Smooth muscle cell (in vitro differentiated cells): ENCODE measurements around the gene IGSF1. TPM values are rescaled to one million over a fixed set of nuclear protein-coding genes. Genes with fewer than 3 reads are reported as not detected.

ENCODE experiments used
- DNase-seq: peaks from one replicate; lab custom pipeline; 2025; ENCODE audit not compliant: unreplicated experiment; lab: John Stamatoyannopoulos, UW
- H2AFZ ChIP-seq: fragments of 200-600 bp; sonication (generic); 2 replicates; pipeline ENCODE4 v1.6.0; 2016; ENCODE audit warnings: antibody characterized with exemption, low read depth, mild to moderate bottlenecking
- H3F3A ChIP-seq: fragments of 200-600 bp; sonication (generic); 2 replicates; pipeline ENCODE4 v1.6.0; 2017; ENCODE audit warnings: antibody characterized with exemption, low read depth
- H3K27ac ChIP-seq: fragments of 200-600 bp; sonication (generic); 2 replicates; pipeline ENCODE4 v1.5.1; 2016; ENCODE audit warnings: low read depth, mild to moderate bottlenecking
- H3K27me3 ChIP-seq: fragments of 200-600 bp; sonication (generic); 2 replicates; pipeline ENCODE4 v1.6.1; 2016; ENCODE audit warnings: low read depth, mild to moderate bottlenecking
- H3K36me3 ChIP-seq: fragments of 200-600 bp; sonication (generic); 2 replicates; pipeline ENCODE4 v1.5.1; 2016; ENCODE audit warnings: low read depth
- H3K4me1 ChIP-seq: fragments of 200-600 bp; sonication (generic); 2 replicates; pipeline ENCODE4 v1.5.1; 2016; ENCODE audit warnings: low read depth
- H3K4me2 ChIP-seq: fragments of 200-600 bp; sonication (generic); 2 replicates; pipeline ENCODE4 v1.6.0; 2016; ENCODE audit warnings: mild to moderate bottlenecking
- H3K4me3 ChIP-seq: fragments of 200-600 bp; sonication (generic); 2 replicates; pipeline ENCODE4 v1.5.1; 2016; ENCODE audit warnings: mild to moderate bottlenecking
- H3K79me2 ChIP-seq: fragments of 200-600 bp; sonication (generic); 2 replicates; pipeline ENCODE4 v1.6.0; 2016; ENCODE audit warnings: low read depth, mild to moderate bottlenecking
- H3K9ac ChIP-seq: fragments of 200-600 bp; sonication (generic); 2 replicates; pipeline ENCODE4 v1.6.0; 2016; ENCODE audit warnings: low read depth
- H3K9me3 ChIP-seq: fragments of 200-600 bp; sonication (generic); replicated peaks from 2 replicates; pipeline ENCODE4 v1.5.1; 2016; ENCODE audit warnings: low read depth
- H4K20me1 ChIP-seq: fragments of 200-600 bp; sonication (generic); 2 replicates; pipeline ENCODE4 v1.6.0; 2016; ENCODE audit warnings: low read depth
- WGBS: methylation state at CpG from one replicate; pipeline ENCODE4 v1.1.7; 2016; ENCODE audit warnings: low lambda C conversion rate; 5-methylcytosine and 5-hydroxymethylcytosine counted together
- polyA plus RNA-seq: library from polyadenylated mRNA; unstranded; fragments of >200 nt; fragmentation: Nextera tagmentation; extraction: Ambion mirVana; gene quantifications from 2 replicates; pipeline ENCODE4 v1.2.1, GENCODE V29; 2016
- total RNA-seq: library from RNA; depleted of rRNA; stranded (reverse); fragments of >200 nt; gene quantifications from 2 replicates; pipeline ENCODE4 v1.2.3, GENCODE V29; 2014
- TF ChIP-seq, protein P1 (sequence below): fragments of 200-600 bp; sonication (generic); IDR thresholded peaks from 2 replicates; pipeline ENCODE4 v1.5.1; 2017; ENCODE audit warnings: borderline replicate concordance, mild to moderate bottlenecking, antibody characterized with exemption; ENCODE audit not compliant: insufficient read depth, poor library complexity, severe bottlenecking

Gene IGSF1
- total and polyA plus RNA-seq, 2 experiments from 2014 or later = 1.1 TPM

DNA sequence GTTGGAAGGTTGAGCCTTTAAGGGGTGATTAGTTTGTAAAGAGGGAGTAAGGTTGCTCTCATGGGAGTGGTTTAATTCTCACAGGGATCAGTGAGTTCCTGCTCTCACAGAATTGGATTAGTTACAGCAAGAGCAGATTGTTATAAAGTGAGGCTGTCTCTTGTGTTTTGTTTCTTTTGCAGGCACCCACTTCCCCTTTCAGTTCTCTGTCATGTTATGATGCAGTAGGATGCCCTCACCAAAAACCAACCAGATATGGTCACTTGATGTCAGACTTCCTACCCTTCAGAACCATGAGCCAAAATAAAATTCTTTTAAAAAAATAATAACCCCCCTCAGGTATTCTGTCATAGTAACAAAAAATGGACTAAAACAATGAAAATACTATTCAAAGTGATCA is 19.9 kb upstream of the IGSF1 start:
- no peak for DNase-seq
- no peaks in the 10 kb centered on the region for H3K27me3 ChIP-seq
- no peak overlapping the region for H3K4me2 ChIP-seq
- H3K4me1 ChIP-seq = no peaks in the 10 kb centered on the region
- no peaks in the 10 kb centered on the region for H3F3A ChIP-seq
- no peak overlapping the region for H3K4me3 ChIP-seq
- H3K9ac ChIP-seq = no peak overlapping the region
- TF ChIP-seq, protein P1, sequence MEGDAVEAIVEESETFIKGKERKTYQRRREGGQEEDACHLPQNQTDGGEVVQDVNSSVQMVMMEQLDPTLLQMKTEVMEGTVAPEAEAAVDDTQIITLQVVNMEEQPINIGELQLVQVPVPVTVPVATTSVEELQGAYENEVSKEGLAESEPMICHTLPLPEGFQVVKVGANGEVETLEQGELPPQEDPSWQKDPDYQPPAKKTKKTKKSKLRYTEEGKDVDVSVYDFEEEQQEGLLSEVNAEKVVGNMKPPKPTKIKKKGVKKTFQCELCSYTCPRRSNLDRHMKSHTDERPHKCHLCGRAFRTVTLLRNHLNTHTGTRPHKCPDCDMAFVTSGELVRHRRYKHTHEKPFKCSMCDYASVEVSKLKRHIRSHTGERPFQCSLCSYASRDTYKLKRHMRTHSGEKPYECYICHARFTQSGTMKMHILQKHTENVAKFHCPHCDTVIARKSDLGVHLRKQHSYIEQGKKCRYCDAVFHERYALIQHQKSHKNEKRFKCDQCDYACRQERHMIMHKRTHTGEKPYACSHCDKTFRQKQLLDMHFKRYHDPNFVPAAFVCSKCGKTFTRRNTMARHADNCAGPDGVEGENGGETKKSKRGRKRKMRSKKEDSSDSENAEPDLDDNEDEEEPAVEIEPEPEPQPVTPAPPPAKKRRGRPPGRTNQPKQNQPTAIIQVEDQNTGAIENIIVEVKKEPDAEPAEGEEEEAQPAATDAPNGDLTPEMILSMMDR = no peak
- H4K20me1 ChIP-seq = no peaks in the 10 kb centered on the region
- no peaks in the 10 kb centered on the region for H3K79me2 ChIP-seq
- no peak overlapping the region for H2AFZ ChIP-seq
- no peaks in the 10 kb centered on the region for H3K9me3 ChIP-seq
- no peaks in the 10 kb centered on the region for H3K36me3 ChIP-seq
- no peak overlapping the region for H3K27ac ChIP-seq

GRCh38 chrX:131306601-131307000 is 17.5 kb upstream of the IGSF1 start:
- Histone ChIP-seq H3F3A (no peaks in the 10 kb centered on the region), H3K9me3 (no peaks in the 10 kb centered on the region), H3K4me2 (no peak overlapping the region), H3K4me3 (no peak overlapping the region), H4K20me1 (no peaks in the 10 kb centered on the region), H3K4me1 (no peaks in the 10 kb centered on the region), H3K79me2 (no peaks in the 10 kb centered on the region), H3K9ac (no peak overlapping the region), H3K27me3 (no peaks in the 10 kb centered on the region), H3K36me3 (no peaks in the 10 kb centered on the region), H2AFZ (no peak overlapping the region), H3K27ac (no peak overlapping the region)
- DNase-seq = no peak
- TF ChIP-seq, protein P1 = no peak
- WGBS = 80% methylated on average over 1 of the region's 1 CpG

DNA sequence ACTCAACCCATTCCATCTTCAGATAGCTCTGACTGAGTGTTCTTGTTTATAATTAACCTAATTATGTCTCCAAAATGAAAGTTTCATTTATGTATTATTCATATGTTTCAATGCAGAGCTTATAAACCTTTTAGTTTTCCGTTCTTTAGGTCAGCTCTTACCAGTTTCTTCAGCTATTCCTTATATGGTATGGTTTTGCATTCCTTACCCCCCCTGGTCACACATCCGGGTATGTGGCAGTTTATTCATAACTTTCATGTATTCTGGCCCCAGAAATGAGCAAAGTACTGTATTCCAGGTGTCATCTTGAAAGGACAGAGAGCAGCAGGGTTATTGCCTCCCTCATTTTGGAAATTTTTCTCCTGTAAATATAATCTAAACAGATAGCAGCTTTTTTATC is 16.8 kb upstream of the IGSF1 start:
- H3K27ac ChIP-seq = no peak overlapping the region
- no peak overlapping the region for H3K4me2 ChIP-seq
- no peaks in the 10 kb centered on the region for H3K27me3 ChIP-seq
- no peak overlapping the region for H3K9ac ChIP-seq
- no peaks in the 10 kb centered on the region for H3K36me3 ChIP-seq
- TF ChIP-seq, protein P1 = no peak
- H2AFZ ChIP-seq = no peak overlapping the region
- H3K79me2 ChIP-seq = no peaks in the 10 kb centered on the region
- DNase-seq = no peak
- no peaks in the 10 kb centered on the region for H3F3A ChIP-seq
- 37% methylated on average over 2 of the region's 2 CpGs for WGBS
- no peaks in the 10 kb centered on the region for H3K9me3 ChIP-seq
- H3K4me1 ChIP-seq = no peaks in the 10 kb centered on the region
- no peak overlapping the region for H3K4me3 ChIP-seq
- no peaks in the 10 kb centered on the region for H4K20me1 ChIP-seq

- TF ChIP-seq, protein P1 = no peak
- H3K9ac ChIP-seq = no peak overlapping the region
- no peak for DNase-seq
- H3K4me2 ChIP-seq = no peak overlapping the region
- H3K4me1 ChIP-seq = no peaks in the 10 kb centered on the region
- no peaks in the 10 kb centered on the region for H4K20me1 ChIP-seq
- no peak overlapping the region for H3K27ac ChIP-seq
- no peak overlapping the region for H2AFZ ChIP-seq
- no peaks in the 10 kb centered on the region for H3K9me3 ChIP-seq
- H3K4me3 ChIP-seq = no peak overlapping the region
- H3K36me3 ChIP-seq = no peaks in the 10 kb centered on the region
- no peaks in the 10 kb centered on the region for H3K27me3 ChIP-seq
- H3F3A ChIP-seq = no peaks in the 10 kb centered on the region
- no peaks in the 10 kb centered on the region for H3K79me2 ChIP-seq
- WGBS = 76% methylated on average over 3 of the region's 3 CpGs
These were observed 13.6 kb upstream of the IGSF1 start for GRCh38 chrX:131302701-131303100.
